T-cell (primary cell): ENCODE results near the gene VAT1L. TPM values are rescaled to one million over a fixed set of nuclear protein-coding genes. Genes with fewer than 3 reads are reported as not detected.

Source experiments
- ATAC-seq, 4 experiments: fragments of 200-7000 bp in 3 of 4; fragments of 150-1000 bp in 1 of 4; cut with Tn5 transposase; replicated peaks in 1 of 4; 1 replicate in 3 of 4; 2 replicates in 1 of 4; pipeline ENCODE4 v1.10.0; 2021; ENCODE audit warnings: moderate library complexity in 3 of 4, mild to moderate bottlenecking in 2 of 4, moderate number of reproducible peaks in 1 of 4
- CTCF ChIA-PET, 2 donors: fragments of 300-600 bp; sonication (Branson Sonifier 250); formaldehyde crosslinking; loops; one replicate each; lab custom pipeline; 2022; ENCODE audit warnings: antibody characterized with exemption in 2 of 2; lab: Charles Lee
- POLR2A ChIA-PET, 2 donors: fragments of 300-600 bp; sonication (Branson Sonifier 250); formaldehyde crosslinking; loops; one replicate each; lab custom pipeline; 2022; ENCODE audit warnings: antibody characterized with exemption in 2 of 2; lab: Charles Lee
- DNase-seq, 35 experiments: peaks; one replicate each; pipeline versions ENCODE4 v3.0.0 to v3.0.0-alpha.2; 2013 to 2023
- H3K27ac ChIP-seq: one replicate; pipeline ENCODE4 v1.5.1; 2013; ENCODE audit warnings: low read length
- H3K27me3 ChIP-seq, 2 experiments: replicated peaks in 1 of 2; 1 replicate in 1 of 2; 2 replicates in 1 of 2; pipeline versions ENCODE4 v1.6.1 to v1.7.0; 2013; ENCODE audit warnings: low read length in 1 of 2, mixed read lengths in 1 of 2; ENCODE audit not compliant: control insufficient read depth in 2 of 2, insufficient read depth in 2 of 2; ENCODE audit errors: extremely low read depth in 1 of 2
- H3K36me3 ChIP-seq, 2 donors: 1 replicate in 1 of 2; 2 replicates in 1 of 2; pipeline versions ENCODE4 v1.6.1 to v1.7.0; 2013; ENCODE audit warnings: low read length in 1 of 2; ENCODE audit not compliant: control insufficient read depth in 2 of 2, insufficient read depth in 1 of 2; ENCODE audit errors: extremely low read depth in 1 of 2
- H3K4me1 ChIP-seq, 2 experiments: 1 replicate in 1 of 2; 2 replicates in 1 of 2; pipeline versions ENCODE4 v1.6.1 to v1.7.0; 2013; ENCODE audit warnings: low read length in 2 of 2, mixed read lengths in 1 of 2; ENCODE audit not compliant: insufficient read depth in 2 of 2, control insufficient read depth in 1 of 2; ENCODE audit errors: extremely low read depth in 1 of 2
- H3K4me3 ChIP-seq, 2 donors: 1 replicate in 1 of 2; 2 replicates in 1 of 2; pipeline versions ENCODE4 v1.5.1 to v1.7.0; 2013; ENCODE audit warnings: mild to moderate bottlenecking in 2 of 2, low read length in 1 of 2, moderate library complexity in 1 of 2; ENCODE audit not compliant: control insufficient read depth in 1 of 2; ENCODE audit errors: extremely low read depth in 1 of 2
- H3K9me3 ChIP-seq: 2 replicates; pipeline ENCODE4 v1.7.0; 2013
- H3K27ac Mint-ChIP-seq, 2 donors: one replicate each; pipeline ENCODE4 v1.8.0; 2020 to 2021; ENCODE audit warnings: mild to moderate bottlenecking in 2 of 2, mixed read lengths in 2 of 2
- H3K27me3 Mint-ChIP-seq, 2 donors: one replicate each; pipeline ENCODE4 v1.8.0; 2021 to 2022; ENCODE audit warnings: mixed read lengths in 2 of 2
- H3K36me3 Mint-ChIP-seq: one replicate; pipeline ENCODE4 v1.8.0; 2021; ENCODE audit warnings: mixed read lengths
- H3K4me1 Mint-ChIP-seq, 3 donors: one replicate each; pipeline ENCODE4 v1.8.0; 2020 to 2022; ENCODE audit warnings: mixed read lengths in 3 of 3, mild to moderate bottlenecking in 1 of 3
- H3K4me3 Mint-ChIP-seq, 3 donors: one replicate each; pipeline ENCODE4 v1.8.0; 2020 to 2022; ENCODE audit warnings: mild to moderate bottlenecking in 3 of 3, mixed read lengths in 3 of 3, moderate library complexity in 3 of 3
- H3K9me3 Mint-ChIP-seq, 3 donors: one replicate each; pipeline ENCODE4 v1.8.0; 2020 to 2022; ENCODE audit warnings: mixed read lengths in 3 of 3
- WGBS: methylation state at CpG from one replicate; pipeline ENCODE4 v1.1.5; 2013; ENCODE audit warnings: missing lambda C conversion rate; ENCODE audit not compliant: insufficient coverage; 5-methylcytosine and 5-hydroxymethylcytosine counted together
- total RNA-seq, 35 experiments: library from RNA in 6 of 35; stranded (reverse) in 6 of 35; fragments of 120-200 nt in 1 of 35; gene quantifications; one replicate each; pipeline versions ENCODE4 v1.2.1 to v1.2.4 and lab custom pipeline; 2013 to 2026

VAT1L gene
- total RNA-seq, 5 donors from 2014 or later (not counting 1 experiment from before 2014, with no cell fraction given) = 0.10 to 0.12 TPM; not detected in 3

DNA sequence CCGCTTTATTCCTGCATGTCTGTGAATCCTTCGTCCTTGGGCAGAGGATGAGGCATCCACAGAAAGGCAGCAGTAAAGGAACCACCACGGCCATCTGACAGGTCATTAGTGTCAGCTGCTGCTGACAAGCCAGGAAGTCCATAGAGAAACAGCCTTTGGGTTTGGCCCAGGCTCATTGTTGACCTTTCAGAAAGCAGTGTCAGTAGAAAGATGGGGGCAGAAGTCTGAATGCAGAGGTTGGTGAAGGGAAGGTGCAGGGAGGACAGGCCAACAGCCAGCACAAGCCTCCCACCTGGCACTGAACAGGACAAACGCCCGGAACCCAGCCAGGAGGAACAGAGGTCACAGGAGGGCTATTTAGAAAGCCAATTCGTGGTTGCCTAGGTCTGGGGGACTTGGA lies 105.8 kb downstream of the VAT1L start:
- no peaks in the 10 kb centered on the region for H3K36me3 ChIP-seq
- peaks cover 0 to 6% of the 10 kb centered on the region in 2 experiments for H3K27me3 ChIP-seq
- POLR2A ChIA-PET = no interaction called here
- DNase-seq = no peak
- peaks cover 0 to 5% (median 0%) of the 10 kb centered on the region in 3 donors for H3K9me3 Mint-ChIP-seq
- H3K27ac Mint-ChIP-seq = no peak overlapping the region
- CTCF ChIA-PET = no interaction called here
- WGBS = 68% methylated on average over 3 of the region's 6 CpGs
- no peaks in the 10 kb centered on the region for H3K4me1 Mint-ChIP-seq
- H3K9me3 ChIP-seq = no peaks in the 10 kb centered on the region
- H3K27me3 Mint-ChIP-seq = peaks cover 3 to 4% of the 10 kb centered on the region in 2 donors
- H3K4me3 ChIP-seq = no peak overlapping the region
- ATAC-seq = no peak
- H3K4me3 Mint-ChIP-seq = no peak overlapping the region
- H3K4me1 ChIP-seq = no peaks in the 10 kb centered on the region
- no peaks in the 10 kb centered on the region for H3K36me3 Mint-ChIP-seq
- H3K27ac ChIP-seq = no peak overlapping the region

DNA sequence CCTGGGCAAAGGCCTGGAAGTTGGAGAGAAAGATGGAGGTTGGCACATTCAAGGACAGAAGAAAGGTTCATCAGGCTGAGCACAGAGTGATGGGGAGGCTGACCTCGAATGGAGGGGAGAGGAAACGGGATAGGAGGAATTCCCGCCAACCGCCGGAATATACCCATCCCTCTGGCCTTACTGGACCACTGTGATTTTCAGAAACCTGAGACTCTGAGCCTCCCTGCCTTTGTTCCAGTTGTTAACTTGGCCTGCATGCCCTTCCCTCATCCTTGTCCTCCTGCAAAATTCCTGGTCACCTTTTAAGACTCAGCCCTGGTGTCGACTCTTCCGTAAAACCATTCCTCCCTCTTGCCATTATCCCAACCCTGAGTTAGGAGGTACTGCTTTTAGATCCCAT lies 107.6 kb downstream of the VAT1L start:
- no peaks in the 10 kb centered on the region for H3K36me3 ChIP-seq
- Mint-ChIP-seq H3K4me3 (no peak overlapping the region), H3K36me3 (no peaks in the 10 kb centered on the region), H3K9me3 (peaks cover 0 to 5% (median 0%) of the 10 kb centered on the region in 3 donors), H3K27ac (no peak overlapping the region), H3K4me1 (no peaks in the 10 kb centered on the region), H3K27me3 (peaks cover 3 to 4% of the 10 kb centered on the region in 2 donors)
- 75% methylated on average over 4 of the region's 7 CpGs for WGBS
- no peak for ATAC-seq
- no peaks in the 10 kb centered on the region for H3K9me3 ChIP-seq
- no peaks in the 10 kb centered on the region for H3K4me1 ChIP-seq
- H3K4me3 ChIP-seq = no peak overlapping the region
- ChIA-PET CTCF (no interaction called here), POLR2A (no interaction called here)
- no peak overlapping the region for H3K27ac ChIP-seq
- DNase-seq = no peak
- peaks cover 0 to 4% of the 10 kb centered on the region in 2 experiments for H3K27me3 ChIP-seq

DNA sequence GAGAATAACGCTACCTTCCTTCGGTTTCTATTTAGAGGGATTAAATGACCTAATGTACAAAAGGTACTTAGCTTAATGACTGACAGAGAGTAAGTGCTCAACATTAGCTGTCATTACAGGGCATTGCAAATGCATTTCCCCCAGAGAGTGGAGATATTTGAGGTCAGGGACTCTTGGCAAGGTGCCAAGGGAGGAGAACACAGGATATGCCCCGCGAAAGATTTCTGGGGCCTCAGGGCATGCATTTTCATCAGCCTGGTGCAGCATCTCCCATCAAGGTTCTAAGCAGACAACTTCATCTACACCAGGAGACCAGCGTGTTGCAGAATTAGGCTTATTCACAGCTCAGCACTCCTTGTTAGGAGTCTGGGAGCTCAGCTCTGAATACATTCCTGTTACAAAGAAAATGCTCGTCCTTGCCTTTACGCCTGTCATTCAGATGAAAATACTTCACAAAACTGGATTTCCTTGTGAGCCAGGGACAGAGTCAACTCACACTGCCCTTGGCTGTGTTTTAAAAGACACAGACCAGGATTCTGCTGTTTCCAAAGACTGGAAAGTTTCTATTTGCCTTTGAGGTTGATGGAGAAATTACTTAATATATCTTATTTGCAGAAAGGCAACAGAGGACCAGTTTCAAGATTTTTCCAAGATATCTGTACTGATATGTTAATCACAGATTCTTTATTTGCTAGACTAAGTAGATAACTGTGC lies 108.2 kb downstream of the VAT1L start:
- DNase-seq (no peak), ATAC-seq (no peak)
- H3K4me3 Mint-ChIP-seq = no peak overlapping the region
- peaks cover 0 to 5% (median 0%) of the 10 kb centered on the region in 3 donors for H3K9me3 Mint-ChIP-seq
- ChIA-PET CTCF (no interaction called here), POLR2A (no interaction called here)
- H3K9me3 ChIP-seq = no peaks in the 10 kb centered on the region
- H3K4me1 ChIP-seq = no peaks in the 10 kb centered on the region
- no peak overlapping the region for H3K27ac ChIP-seq
- H3K36me3 Mint-ChIP-seq = no peaks in the 10 kb centered on the region
- no peak overlapping the region for H3K27ac Mint-ChIP-seq
- H3K27me3 ChIP-seq = peaks cover 0 to 4% of the 10 kb centered on the region in 2 experiments
- no peaks in the 10 kb centered on the region for H3K36me3 ChIP-seq
- WGBS = 49% methylated on average over 7 of the region's 7 CpGs
- no peaks in the 10 kb centered on the region for H3K4me1 Mint-ChIP-seq
- peaks cover 3 to 4% of the 10 kb centered on the region in 2 donors for H3K27me3 Mint-ChIP-seq
- no peak overlapping the region for H3K4me3 ChIP-seq

DNA sequence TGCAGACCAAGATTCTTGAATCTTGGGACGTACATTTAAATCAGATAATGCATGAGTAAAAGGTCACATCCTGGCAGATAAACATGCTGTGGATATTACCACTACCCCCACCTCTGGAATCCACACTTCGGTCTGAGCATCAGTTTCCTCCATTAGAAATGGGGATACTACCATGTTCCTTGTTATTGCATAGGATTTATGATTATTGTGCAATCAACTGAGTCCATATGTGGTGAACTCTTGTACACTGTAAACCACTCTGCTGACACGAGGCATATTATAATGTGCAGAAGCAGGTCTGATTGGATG lies 108.7 kb downstream of the VAT1L start:
- H3K9me3 ChIP-seq = no peaks in the 10 kb centered on the region
- no peaks in the 10 kb centered on the region for H3K36me3 Mint-ChIP-seq
- ChIA-PET CTCF (no interaction called here), POLR2A (no interaction called here)
- no peaks in the 10 kb centered on the region for H3K36me3 ChIP-seq
- ATAC-seq = no peak
- H3K4me3 ChIP-seq = no peak overlapping the region
- H3K27me3 ChIP-seq = peaks cover 0 to 4% of the 10 kb centered on the region in 2 experiments
- DNase-seq = no peak
- H3K4me1 Mint-ChIP-seq = no peaks in the 10 kb centered on the region
- no peak overlapping the region for H3K27ac ChIP-seq
- H3K4me3 Mint-ChIP-seq = no peak overlapping the region
- H3K27me3 Mint-ChIP-seq = peaks cover 3 to 4% of the 10 kb centered on the region in 2 donors
- peaks cover 0 to 5% (median 0%) of the 10 kb centered on the region in 3 donors for H3K9me3 Mint-ChIP-seq
- WGBS = 22% methylated on average over 1 of the region's 3 CpGs
- no peak overlapping the region for H3K27ac Mint-ChIP-seq
- no peaks in the 10 kb centered on the region for H3K4me1 ChIP-seq

DNA sequence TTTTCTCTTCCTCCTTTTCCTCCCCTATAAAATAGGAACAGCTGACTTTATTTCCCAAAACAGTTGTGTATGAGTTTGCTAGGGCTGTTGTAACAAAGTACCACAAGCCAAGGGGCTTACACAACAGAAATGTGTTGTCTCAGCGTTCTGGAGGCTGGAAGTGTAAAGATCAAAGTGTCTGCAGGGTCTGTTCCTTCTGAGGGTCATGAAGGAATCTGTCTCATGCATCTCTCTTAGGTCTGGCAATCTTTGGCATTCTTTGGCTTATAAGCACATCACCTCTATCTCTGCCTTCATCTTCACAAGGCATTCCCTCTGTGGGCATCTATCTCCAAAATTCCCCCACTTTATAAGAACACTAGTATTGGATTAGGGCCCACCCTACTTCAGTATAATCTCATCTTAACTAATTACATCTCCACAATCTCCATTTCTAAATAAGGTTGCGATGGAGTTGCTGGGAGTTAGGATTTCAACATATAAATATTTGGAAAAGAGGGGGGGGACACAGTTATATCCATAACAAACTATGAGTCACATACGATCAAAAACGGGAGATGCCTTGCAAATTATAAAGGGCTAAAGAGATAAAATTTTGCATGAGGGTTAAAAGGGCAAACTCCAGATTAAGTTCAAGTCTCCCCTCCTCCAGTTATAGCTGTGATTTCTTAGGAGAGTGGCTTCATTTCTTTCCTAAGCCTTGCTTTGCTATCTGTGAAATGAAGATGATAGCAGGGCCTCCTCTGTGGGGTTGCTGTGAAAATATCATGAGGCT lies 109.7 kb downstream of the VAT1L start:
- POLR2A ChIA-PET = no interaction called here
- ATAC-seq = no peak

DNA sequence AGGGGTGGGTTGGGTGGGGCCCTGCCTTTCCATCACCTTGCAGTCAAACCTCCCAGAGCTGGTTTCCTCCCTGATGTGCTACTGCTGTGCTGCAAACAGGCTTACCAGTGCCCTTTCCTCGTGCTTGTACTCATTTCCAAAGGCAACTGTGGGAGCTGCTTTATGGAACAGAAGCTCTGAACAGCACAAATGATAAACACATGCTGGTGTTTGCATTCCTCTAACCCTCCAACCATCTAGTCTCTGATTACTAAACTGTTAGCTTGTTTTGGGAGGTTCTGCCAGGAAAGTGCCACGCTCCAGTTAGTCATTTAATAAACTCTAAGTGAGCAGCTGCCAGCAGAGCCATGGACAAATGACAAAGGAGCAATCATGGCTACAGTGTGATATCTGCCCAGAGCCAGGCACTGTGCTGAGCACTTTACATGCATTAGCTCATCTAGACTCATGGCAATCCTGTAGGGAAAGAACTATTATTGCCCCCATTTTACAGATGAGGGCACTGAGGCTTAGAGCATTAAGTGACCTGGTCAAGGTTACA lies 110.4 kb downstream of the VAT1L start:
- Histone ChIP-seq H3K9me3 (no peaks in the 10 kb centered on the region), H3K36me3 (no peaks in the 10 kb centered on the region), H3K4me1 (no peaks in the 10 kb centered on the region), H3K27me3 (peaks cover 0 to 2% of the 10 kb centered on the region in 2 experiments), H3K4me3 (no peak overlapping the region), H3K27ac (no peak overlapping the region)
- H3K27ac Mint-ChIP-seq = no peak overlapping the region
- 63% methylated on average over 2 of the region's 2 CpGs for WGBS
- POLR2A ChIA-PET = no interaction called here
- H3K9me3 Mint-ChIP-seq = peaks cover 0 to 5% (median 0%) of the 10 kb centered on the region in 3 donors
- H3K4me1 Mint-ChIP-seq = no peaks in the 10 kb centered on the region
- H3K36me3 Mint-ChIP-seq = no peaks in the 10 kb centered on the region
- H3K4me3 Mint-ChIP-seq = no peak overlapping the region
- CTCF ChIA-PET = no interaction called here
- no peak for DNase-seq
- H3K27me3 Mint-ChIP-seq = peaks cover 0 to 4% of the 10 kb centered on the region in 2 donors
- ATAC-seq = no peak

More for the DNA sequence above, 109.7 kb downstream of the VAT1L start:
- Histone ChIP-seq H3K4me1 (no peaks in the 10 kb centered on the region), H3K4me3 (no peak overlapping the region), H3K27me3 (peaks cover 0 to 3% of the 10 kb centered on the region in 2 experiments), H3K27ac (no peak overlapping the region), H3K36me3 (no peaks in the 10 kb centered on the region), H3K9me3 (no peaks in the 10 kb centered on the region)
- DNase-seq = no peak
- Mint-ChIP-seq H3K4me1 (no peaks in the 10 kb centered on the region), H3K9me3 (peaks cover 0 to 5% (median 0%) of the 10 kb centered on the region in 3 donors), H3K27ac (no peak overlapping the region), H3K27me3 (peaks cover 2 to 4% of the 10 kb centered on the region in 2 donors), H3K36me3 (no peaks in the 10 kb centered on the region), H3K4me3 (no peak overlapping the region)
- 80% methylated on average over 1 of the region's 4 CpGs for WGBS
- CTCF ChIA-PET = no interaction called here
